HG03378 (cell line): ENCODE measurements around the gene OR13A1.
"Not testable (repeated sequence)": the region's sequence is repeated elsewhere in the genome, so short reads cannot be mapped to it uniquely, and the experiment has no call there.

ENCODE experiments used
- ATAC-seq: cut with Tn5 transposase; IDR thresholded peaks from one replicate; pipeline ENCODE4 v1.9.1; 2021; ENCODE audit warnings: mild to moderate bottlenecking, moderate library complexity; ENCODE audit not compliant: unreplicated experiment

Gene OR13A1

GRCh38 chr10:45286980-45287379, 28.4 kb downstream of the OR13A1 start:
- no peak for ATAC-seq

GRCh38 chr10:45282061-45282460, 33.3 kb downstream of the OR13A1 start:
- no peak for ATAC-seq

GRCh38 chr10:45280113-45280760, 35.2 kb downstream of the OR13A1 start:
- ATAC-seq, result no peak

GRCh38 chr10:45279682-45280081, 35.7 kb downstream of the OR13A1 start:
- ATAC-seq, result no peak

- no peak for ATAC-seq
Observed at GRCh38 chr10:45278860-45279498, 36.4 kb downstream of the OR13A1 start.

- not testable (repeated sequence) for ATAC-seq
Observed at GRCh38 chr10:45276146-45276545, 39.3 kb downstream of the OR13A1 start.

- no peak for ATAC-seq
Observed at GRCh38 chr10:45274364-45274763, 41.0 kb downstream of the OR13A1 start.

- ATAC-seq, result not testable (repeated sequence)
Observed at GRCh38 chr10:45267777-45268176, 47.6 kb downstream of the OR13A1 start.

GRCh38 chr10:45265996-45266395, 49.4 kb downstream of the OR13A1 start:
- ATAC-seq, result no peak

- no peak for ATAC-seq
Observed at GRCh38 chr10:45261946-45262345, 53.5 kb downstream of the OR13A1 start.

GRCh38 chr10:45261243-45261775, 54.1 kb downstream of the OR13A1 start:
- ATAC-seq, result no peak

GRCh38 chr10:45260635-45261034, 54.8 kb downstream of the OR13A1 start:
- ATAC-seq, result not testable (repeated sequence)

GRCh38 chr10:45259786-45260495, 55.5 kb downstream of the OR13A1 start:
- ATAC-seq, result not testable (repeated sequence)

- no peak for ATAC-seq
Observed at GRCh38 chr10:45257600-45257999, 57.8 kb downstream of the OR13A1 start.

GRCh38 chr10:45256246-45256645, 59.2 kb downstream of the OR13A1 start:
- ATAC-seq, result no peak

- no peak for ATAC-seq
Observed at GRCh38 chr10:45255706-45256105, 59.7 kb downstream of the OR13A1 start.

GRCh38 chr10:45254892-45255291, 60.5 kb downstream of the OR13A1 start:
- ATAC-seq, result no peak

GRCh38 chr10:45253183-45253914, 62.1 kb downstream of the OR13A1 start:
- ATAC-seq, result peak; percentile 65
